H7 (cell line): ENCODE measurements around the gene RANBP9. TPM values are rescaled to one million over a fixed set of nuclear protein-coding genes. Genes with fewer than 3 reads are reported as not detected.

Experiments
- DNase-seq: peaks from one replicate; pipeline ENCODE4 v3.0.0; 2012
- H3K27me3 ChIP-seq: 2 replicates; pipeline ENCODE4 v1.6.0; 2011; ENCODE audit warnings: mild to moderate bottlenecking, low read length; ENCODE audit not compliant: control insufficient read depth, insufficient read depth
- H3K36me3 ChIP-seq: replicated peaks from 2 replicates; pipeline ENCODE4 v1.5.1; 2011; ENCODE audit warnings: low read length; ENCODE audit not compliant: control insufficient read depth, insufficient read depth
- H3K4me3 ChIP-seq: 2 replicates; pipeline ENCODE4 v1.5.1; 2011; ENCODE audit warnings: low read depth, mild to moderate bottlenecking, control low read depth, low read length, moderate library complexity; ENCODE audit not compliant: insufficient read depth
- total RNA-seq: library from RNA; depleted of rRNA; stranded (reverse); fragments of >200 nt; shearing (Covaris generic); gene quantifications from 2 replicates; pipeline ENCODE4 v1.2.3, GENCODE V29; 2014

RANBP9 gene
- total RNA-seq, 1 experiment from 2014 or later = 23.6 TPM

DNA sequence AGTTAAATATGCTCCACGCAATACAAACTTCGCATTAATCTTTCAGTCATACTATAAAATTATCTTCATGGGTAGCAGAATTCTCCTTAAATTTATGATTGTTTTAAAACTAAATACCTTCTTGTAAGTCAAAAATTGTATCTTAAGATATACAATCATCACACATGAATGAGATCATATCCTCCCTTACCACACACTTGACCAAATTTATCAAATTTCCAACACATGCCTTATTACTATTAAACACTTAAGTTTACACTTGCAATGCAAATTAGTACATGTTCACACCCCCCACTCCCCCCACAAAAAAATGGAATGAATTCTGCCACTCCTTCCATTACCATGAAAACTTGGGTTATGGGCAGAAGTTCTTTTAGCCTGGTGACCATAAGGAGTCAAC, 13.8 kb downstream of the RANBP9 start:
- H3K27me3 ChIP-seq = no peaks in the 10 kb centered on the region
- no peaks in the 10 kb centered on the region for H3K36me3 ChIP-seq
- H3K4me3 ChIP-seq = no peak overlapping the region
- no peak for DNase-seq

DNA sequence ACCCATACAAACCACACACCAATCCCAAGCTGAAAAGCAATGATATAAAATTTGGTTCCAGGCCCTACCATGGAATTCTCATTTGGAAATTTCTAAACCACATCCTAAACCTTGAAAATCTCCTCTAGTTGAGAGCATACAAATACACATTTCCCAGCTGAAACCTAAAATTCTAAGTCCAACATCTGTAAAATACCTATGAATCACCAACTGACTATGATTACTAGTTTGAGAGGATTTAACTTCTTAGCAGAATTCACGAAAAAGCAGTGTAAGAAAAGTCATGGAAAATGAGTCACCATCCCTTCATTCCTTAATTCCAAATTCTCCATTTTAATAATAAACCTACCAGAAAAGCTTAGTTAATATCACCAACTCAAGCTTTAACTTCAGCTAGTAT, 15.4 kb downstream of the RANBP9 start:
- no peaks in the 10 kb centered on the region for H3K36me3 ChIP-seq
- no peaks in the 10 kb centered on the region for H3K27me3 ChIP-seq
- no peak for DNase-seq
- H3K4me3 ChIP-seq = no peak overlapping the region

DNA sequence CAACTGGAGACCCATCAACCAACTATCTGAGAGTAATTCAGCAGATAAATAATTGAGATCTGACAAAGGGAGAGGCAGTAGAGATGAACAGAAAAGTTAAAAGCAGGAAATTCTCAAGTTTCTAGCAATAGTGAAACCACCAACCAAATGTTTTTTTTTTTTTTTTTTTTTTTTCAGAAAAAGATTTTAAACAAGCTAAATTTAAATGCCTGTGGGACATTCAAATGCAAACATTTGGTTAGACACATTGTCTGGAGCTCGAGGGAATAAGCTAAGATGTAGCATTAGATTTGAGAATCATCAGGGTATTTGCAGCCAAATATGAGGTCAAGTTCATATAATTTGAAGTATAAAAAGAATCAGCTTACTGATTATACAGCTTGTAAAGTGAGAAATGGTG, 16.4 kb downstream of the RANBP9 start:
- Histone ChIP-seq H3K4me3 (no peak overlapping the region), H3K27me3 (no peaks in the 10 kb centered on the region), H3K36me3 (no peaks in the 10 kb centered on the region)
- DNase-seq = no peak

DNA sequence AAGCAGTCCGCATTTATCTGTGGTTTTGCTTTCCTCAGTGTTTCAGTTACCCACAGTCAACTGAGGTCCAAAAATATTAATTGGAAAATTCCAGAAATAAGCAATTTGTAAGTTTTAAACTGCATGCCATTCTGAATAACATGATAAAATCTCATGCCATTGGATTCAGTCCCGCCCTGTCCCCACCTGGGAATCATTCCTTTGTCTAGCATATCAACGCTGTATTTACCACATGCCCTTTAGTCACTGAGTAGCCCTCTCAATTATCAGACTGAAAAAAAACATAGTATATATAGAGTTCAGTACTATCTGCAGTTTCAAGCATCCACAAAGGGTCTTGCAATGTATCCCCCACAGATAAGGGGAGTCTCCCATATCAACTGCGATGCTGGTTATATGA, 17.1 kb downstream of the RANBP9 start:
- no peaks in the 10 kb centered on the region for H3K36me3 ChIP-seq
- H3K27me3 ChIP-seq = no peaks in the 10 kb centered on the region
- no peak for DNase-seq
- H3K4me3 ChIP-seq = no peak overlapping the region

DNA sequence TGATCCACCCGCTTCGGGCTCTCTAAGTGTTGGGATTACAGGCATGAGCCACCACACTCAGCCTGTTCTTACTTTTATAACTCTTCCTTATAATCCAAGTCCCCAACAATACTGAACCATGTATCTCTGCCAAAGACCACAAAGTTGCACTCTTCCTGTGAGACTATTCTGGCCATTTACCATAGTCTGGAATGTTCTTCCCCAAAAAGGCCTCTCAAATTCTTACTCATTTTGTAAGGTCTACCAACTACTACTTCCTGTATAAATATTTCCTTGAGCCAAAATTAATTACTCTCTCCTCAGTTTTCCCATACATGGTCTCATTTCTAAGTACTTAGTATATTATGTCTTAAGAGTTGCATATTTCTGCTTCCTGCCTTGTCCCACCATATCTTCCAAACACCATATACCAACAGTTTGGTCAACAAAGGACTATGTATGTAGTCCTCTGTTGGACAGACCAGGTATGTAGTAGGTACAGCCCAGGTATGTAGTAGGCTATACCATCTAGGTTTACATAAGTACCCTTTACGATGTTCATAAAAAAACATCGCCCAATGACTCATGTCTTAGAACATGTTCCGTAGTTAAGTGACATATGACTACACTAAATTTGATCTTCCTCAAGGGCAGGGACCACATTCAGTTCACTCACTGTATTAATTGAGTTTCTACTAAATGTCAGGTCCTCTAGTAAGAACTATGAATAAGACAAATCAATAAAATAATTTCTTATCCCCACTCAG, 22.0 kb downstream of the RANBP9 start:
- H3K36me3 ChIP-seq = no peaks in the 10 kb centered on the region; the same call in 1 of the 2 replicates
- no peak overlapping the region for H3K4me3 ChIP-seq
- no peaks in the 10 kb centered on the region for H3K27me3 ChIP-seq
- no peak for DNase-seq

DNA sequence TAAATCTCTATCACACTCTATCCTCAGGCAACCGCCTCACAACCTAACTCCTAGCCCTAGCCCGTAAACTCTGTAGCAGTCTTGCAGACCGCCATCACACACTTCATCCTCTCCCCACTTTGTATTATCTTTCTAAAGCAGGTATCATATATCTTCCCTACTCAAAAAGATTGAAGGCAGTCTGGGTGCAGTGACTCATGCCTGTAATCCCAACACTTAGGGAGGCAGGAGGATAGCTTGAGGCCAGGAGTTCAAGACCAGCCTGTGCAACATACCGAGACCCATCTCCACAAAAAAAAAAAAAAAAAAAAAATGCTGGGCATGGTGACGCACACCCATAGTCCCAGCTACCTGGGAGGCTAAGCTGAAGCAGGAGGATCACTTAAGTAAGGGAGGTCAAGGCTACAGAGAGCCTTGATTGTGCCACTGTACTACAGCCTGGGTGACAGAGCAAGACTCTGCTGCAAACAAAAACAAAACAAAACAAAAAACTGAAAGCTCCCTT, 22.9 kb downstream of the RANBP9 start:
- Histone ChIP-seq H3K36me3 (no peaks in the 10 kb centered on the region; the same call in 1 of the 2 replicates), H3K27me3 (no peaks in the 10 kb centered on the region), H3K4me3 (no peak overlapping the region)
- no peak for DNase-seq

DNA sequence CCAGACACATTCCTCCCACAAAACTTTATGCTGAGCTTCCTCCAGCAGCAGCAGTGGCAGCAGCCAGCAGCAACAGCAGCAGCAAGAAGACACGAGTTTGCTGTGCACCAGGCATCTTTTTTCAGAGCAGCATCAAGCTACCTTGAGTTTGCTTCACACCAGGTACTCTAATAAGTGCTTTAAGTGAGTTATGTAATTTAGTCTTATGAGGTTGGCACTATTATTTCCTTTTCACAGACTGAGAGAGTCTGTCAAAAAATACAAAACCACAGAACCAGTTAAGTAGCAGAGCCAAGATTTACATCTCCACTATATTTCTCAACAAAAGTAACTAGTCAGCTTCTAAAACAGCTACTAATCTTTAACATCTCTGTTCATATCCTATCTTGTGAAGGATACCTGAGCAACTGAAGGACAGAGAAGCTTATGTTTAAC, 23.7 kb downstream of the RANBP9 start:
- Histone ChIP-seq H3K36me3 (no peaks in the 10 kb centered on the region; the same call in 1 of the 2 replicates), H3K27me3 (no peaks in the 10 kb centered on the region), H3K4me3 (no peak overlapping the region)
- no peak for DNase-seq

DNA sequence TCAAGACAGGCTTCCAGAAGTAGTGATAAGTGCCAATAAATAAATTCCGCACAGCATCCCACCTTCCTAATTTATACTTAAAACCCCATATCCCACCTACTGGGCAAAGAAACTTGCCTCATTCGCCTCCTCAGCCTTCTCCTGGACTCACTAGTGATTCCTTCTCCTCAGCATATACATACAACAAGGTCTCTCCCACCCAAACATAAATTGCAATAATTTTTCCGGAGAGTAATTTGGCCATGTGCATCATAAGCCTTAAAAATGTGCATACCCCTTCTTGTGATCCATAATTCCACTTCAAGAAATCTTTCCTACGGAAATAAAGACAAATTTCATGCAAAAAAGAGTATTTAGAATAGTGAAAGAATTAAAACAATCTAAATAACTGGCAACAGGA, 26.8 kb downstream of the RANBP9 start:
- DNase-seq = no peak
- H3K4me3 ChIP-seq = no peak overlapping the region
- no peaks in the 10 kb centered on the region; the same call in 1 of the 2 replicates for H3K36me3 ChIP-seq
- no peaks in the 10 kb centered on the region for H3K27me3 ChIP-seq

DNA sequence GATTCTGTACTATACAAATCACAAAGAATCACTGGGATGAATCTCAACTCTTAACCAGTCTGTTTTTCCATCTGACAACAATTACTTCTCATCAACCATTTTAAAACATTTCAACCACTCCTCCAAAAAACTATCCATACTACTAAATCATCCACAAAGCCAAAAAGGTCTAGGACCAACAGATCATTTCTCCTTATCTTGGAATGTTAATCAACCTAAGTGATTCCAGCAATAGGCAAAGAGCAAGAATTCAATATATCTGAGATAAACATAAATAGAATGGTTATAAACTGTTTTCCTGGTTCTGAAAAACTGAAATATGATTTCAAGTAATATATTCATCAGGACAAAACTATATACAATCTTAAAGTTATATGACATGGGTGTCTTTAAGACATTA, 28.6 kb downstream of the RANBP9 start:
- Histone ChIP-seq H3K36me3 (no peaks in the 10 kb centered on the region; the same call in 1 of the 2 replicates), H3K4me3 (no peak overlapping the region), H3K27me3 (no peaks in the 10 kb centered on the region)
- no peak for DNase-seq

DNA sequence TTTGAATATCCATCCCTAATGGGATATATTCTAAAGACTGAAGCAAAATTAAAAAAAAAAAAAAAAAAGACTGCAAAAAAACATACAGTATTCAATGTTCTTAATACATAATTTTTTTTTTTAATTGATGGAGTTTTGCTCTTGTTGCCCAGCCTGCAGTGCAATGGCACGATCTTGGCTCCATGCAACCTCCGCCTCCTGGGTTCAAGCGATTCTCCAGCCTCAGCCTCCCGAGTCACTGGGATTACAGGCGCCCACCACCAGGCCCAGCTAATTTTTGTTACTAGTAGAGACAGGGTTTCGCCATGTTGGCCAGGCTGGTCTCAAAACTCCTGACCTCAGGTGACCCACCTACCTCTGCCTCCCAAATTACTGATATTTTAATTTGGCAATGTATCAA, 29.3 kb downstream of the RANBP9 start:
- Histone ChIP-seq H3K4me3 (no peak overlapping the region), H3K27me3 (no peaks in the 10 kb centered on the region), H3K36me3 (no peaks in the 10 kb centered on the region; the same call in 1 of the 2 replicates)
- DNase-seq = no peak

DNA sequence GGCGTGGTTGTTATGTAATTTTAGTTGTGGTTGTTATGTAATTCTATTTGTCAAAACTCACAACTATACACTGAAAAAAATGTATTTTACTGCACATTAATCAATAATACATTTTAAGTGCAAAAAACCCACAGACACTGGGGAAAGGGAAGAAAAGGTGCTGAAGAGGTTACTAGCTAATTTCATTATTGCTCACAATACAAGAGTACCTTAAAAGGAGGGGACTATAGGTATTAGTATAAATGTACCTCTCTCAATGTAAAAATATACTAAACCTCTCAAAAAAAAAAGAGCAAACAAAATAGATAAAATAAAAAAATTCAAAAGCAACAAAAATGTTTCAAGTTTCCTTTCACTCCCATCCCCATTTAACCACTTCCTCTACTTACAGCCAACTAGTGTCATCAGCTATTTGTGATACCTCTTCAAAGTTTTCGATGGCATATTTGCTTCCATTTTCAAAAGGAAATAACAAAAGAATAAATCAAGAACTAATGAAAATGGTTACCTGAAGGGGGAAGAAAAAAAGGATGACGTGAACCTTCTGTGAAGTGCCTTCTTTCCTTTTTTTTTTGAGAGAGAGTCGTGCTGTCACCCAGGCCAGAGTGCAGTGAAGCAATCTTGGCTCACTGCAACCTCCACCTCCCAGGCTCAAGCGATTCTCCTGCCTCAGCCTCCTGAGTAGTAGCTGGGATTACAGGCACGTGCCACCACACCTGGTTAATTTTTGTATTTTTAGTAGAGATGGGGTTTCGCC, 30.2 kb downstream of the RANBP9 start:
- no peak for DNase-seq
- Histone ChIP-seq H3K4me3 (no peak overlapping the region), H3K27me3 (no peaks in the 10 kb centered on the region), H3K36me3 (no peaks in the 10 kb centered on the region)

DNA sequence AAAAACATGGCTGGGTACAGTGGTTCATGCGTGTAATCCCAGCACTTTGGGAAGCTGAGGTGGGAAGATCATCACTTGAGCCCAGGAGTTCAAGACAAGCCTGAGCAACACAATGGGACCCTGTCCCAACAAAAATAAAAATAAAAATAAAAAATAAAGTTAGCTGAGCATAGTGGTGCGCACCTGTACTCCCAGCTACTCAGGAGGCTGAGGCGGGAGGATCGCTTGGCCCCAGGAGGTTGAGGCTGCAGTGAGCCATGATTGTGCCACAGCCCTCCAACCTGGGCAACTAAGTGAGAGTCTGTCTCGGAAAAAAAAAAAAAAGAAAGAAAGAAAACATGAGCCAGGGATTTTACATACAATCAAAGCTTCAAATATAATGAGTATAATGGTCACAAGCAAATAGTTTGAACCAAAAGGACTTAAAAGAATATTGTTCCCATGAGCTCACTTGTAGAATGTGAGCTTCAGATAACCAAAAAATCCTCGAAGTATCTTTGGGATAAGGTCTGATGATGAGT, 31.1 kb downstream of the RANBP9 start:
- no peak for DNase-seq

DNA sequence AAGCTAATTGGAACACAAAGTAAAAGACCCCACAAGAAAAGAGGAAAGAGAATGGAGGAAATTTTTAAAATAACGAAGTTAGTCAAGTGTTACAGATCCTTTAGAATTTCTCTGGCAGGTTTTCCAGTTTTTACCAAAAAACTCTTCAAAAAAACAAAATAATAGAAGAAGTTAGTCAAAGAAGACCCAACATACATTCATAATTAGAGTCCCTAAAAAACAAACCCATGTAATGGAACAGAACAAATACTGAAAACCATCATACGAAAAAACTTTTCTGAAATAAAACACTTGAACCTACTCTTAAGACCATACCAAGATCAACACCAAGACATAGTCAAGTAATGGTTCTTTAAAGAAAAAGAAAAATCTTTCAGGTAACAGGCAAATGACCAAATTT, 31.6 kb downstream of the RANBP9 start:
- DNase-seq = no peak
- H3K27me3 ChIP-seq = no peaks in the 10 kb centered on the region
- H3K4me3 ChIP-seq = no peak overlapping the region
- H3K36me3 ChIP-seq = no peaks in the 10 kb centered on the region

More for the DNA sequence above, 31.1 kb downstream of the RANBP9 start:
- no peaks in the 10 kb centered on the region for H3K36me3 ChIP-seq
- no peak overlapping the region for H3K4me3 ChIP-seq
- H3K27me3 ChIP-seq = no peaks in the 10 kb centered on the region

DNA sequence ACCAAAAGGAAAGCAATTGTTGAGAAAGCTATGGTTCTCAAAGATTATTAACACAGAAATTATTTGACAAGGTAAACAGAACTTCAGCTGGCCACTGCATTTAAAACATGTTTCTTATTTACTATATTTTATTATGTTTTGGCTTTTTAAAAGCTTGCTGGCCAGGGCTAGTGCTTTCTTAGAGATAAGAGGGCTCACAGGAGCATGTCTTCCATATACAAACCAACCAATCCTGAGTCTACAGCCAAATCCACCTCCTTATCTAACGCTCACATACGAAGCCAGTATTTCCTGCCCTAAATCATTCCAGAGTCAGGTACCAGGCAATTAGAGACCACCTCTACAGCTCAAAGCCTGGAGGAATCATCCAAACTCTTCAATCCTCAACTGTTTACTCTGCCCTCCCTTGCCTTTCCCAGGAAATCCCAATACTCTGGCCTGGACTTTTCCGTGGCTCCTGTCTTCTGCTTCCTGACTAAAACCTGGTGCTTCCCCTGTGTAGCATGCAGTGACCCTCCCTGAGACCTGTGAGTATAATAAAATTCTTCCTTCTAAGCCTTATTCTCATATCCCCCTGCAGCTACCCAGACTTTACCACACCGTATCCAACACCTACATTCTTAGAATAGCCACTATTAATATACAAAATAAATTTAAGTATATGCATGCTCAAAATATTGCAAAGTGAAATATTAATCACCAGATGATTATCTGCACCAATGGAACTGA, 33.2 kb downstream of the RANBP9 start:
- DNase-seq = no peak
- H3K27me3 ChIP-seq = no peaks in the 10 kb centered on the region

More for the DNA sequence above, 33.2 kb downstream of the RANBP9 start:
- Histone ChIP-seq H3K4me3 (no peak overlapping the region), H3K36me3 (no peaks in the 10 kb centered on the region)
